ENCODE results near the gene MTFP1.
"Not testable (repeated sequence)": the region's sequence is repeated elsewhere in the genome, so short reads cannot be mapped to it uniquely, and the experiment has no call there.

- not testable (repeated sequence) for TF ChIP-seq ZNF274 (IDR thresholded peaks at IDR 0.05; ENCODE audit: low read depth, low read length); SUZ12 (IDR thresholded peaks at IDR 0.05; ENCODE audit: extremely low read depth, insufficient read depth, insufficient read length); YY1 (IDR thresholded peaks at IDR 0.05; ENCODE audit: insufficient read depth, insufficient read length)
Observed at GRCh38 chr22:30451488-30451887, 25.9 kb downstream of the MTFP1 start.
